HEK293 (cell line): ENCODE measurements around the gene HIPK1.
A peak's percentile ranks its signal among the peaks of the same experiment; 100 is the strongest.

ENCODE experiments used
- FEZF1 ChIP-seq: fragments of 450-650 bp; formaldehyde crosslinking; IDR thresholded peaks from 2 replicates; pipeline ENCODE4 v1.5.1; 2016; ENCODE audit warnings: missing biosample characterization, missing genetic modification characterization
- MYNN ChIP-seq: fragments of 450-650 bp; formaldehyde crosslinking; IDR thresholded peaks from 2 replicates; pipeline ENCODE4 v1.5.1; 2016; ENCODE audit warnings: missing biosample characterization, missing genetic modification characterization, borderline replicate concordance
- OVOL3 ChIP-seq: fragments of 450-650 bp; formaldehyde crosslinking; IDR thresholded peaks from 2 replicates; pipeline ENCODE4 v1.5.1; 2016; ENCODE audit warnings: missing biosample characterization, missing genetic modification characterization
- RBAK ChIP-seq: fragments of 450-650 bp; formaldehyde crosslinking; IDR thresholded peaks from 2 replicates; pipeline ENCODE4 v1.5.1; 2016; ENCODE audit warnings: missing biosample characterization, missing genetic modification characterization
- REPIN1 ChIP-seq: fragments of 450-650 bp; formaldehyde crosslinking; IDR thresholded peaks from 2 replicates; pipeline ENCODE4 v1.5.1; 2017; ENCODE audit warnings: missing biosample characterization, missing genetic modification characterization, low read depth
- SP2 ChIP-seq: fragments of 450-650 bp; formaldehyde crosslinking; IDR thresholded peaks from 2 replicates; pipeline ENCODE4 v1.5.1; 2016; ENCODE audit warnings: missing biosample characterization, missing genetic modification characterization
- YY1 ChIP-seq: fragments of 450-650 bp; formaldehyde crosslinking; IDR thresholded peaks from 2 replicates; pipeline ENCODE4 v1.5.1; 2018; ENCODE audit warnings: missing biosample characterization, missing genetic modification characterization
- ZBTB20 ChIP-seq: fragments of 450-650 bp; formaldehyde crosslinking; IDR thresholded peaks from 2 replicates; pipeline ENCODE4 v1.5.1; 2016; ENCODE audit warnings: missing biosample characterization, missing genetic modification characterization
- ZFP69B ChIP-seq: fragments of 450-650 bp; formaldehyde crosslinking; IDR thresholded peaks from 2 replicates; pipeline ENCODE4 v1.5.1; 2016; ENCODE audit warnings: missing biosample characterization, missing genetic modification characterization
- ZNF133 ChIP-seq: fragments of 450-650 bp; formaldehyde crosslinking; IDR thresholded peaks from 2 replicates; pipeline ENCODE4 v1.5.1; 2016; ENCODE audit warnings: missing biosample characterization, missing genetic modification characterization
- ZNF157 ChIP-seq: fragments of 450-650 bp; formaldehyde crosslinking; IDR thresholded peaks from 2 replicates; pipeline ENCODE4 v1.5.1; 2016; ENCODE audit warnings: missing biosample characterization, missing genetic modification characterization
- ZNF2 ChIP-seq: fragments of 450-650 bp; formaldehyde crosslinking; IDR thresholded peaks from 2 replicates; pipeline ENCODE4 v1.5.1; 2016; ENCODE audit warnings: missing biosample characterization, missing genetic modification characterization
- ZNF24 ChIP-seq: fragments of 450-650 bp; formaldehyde crosslinking; IDR thresholded peaks from 2 replicates; pipeline ENCODE4 v1.5.1; 2016; ENCODE audit warnings: missing biosample characterization, missing genetic modification characterization
- ZNF311 ChIP-seq: fragments of 450-650 bp; formaldehyde crosslinking; IDR thresholded peaks from 2 replicates; pipeline ENCODE4 v1.5.1; 2017; ENCODE audit warnings: missing biosample characterization, missing genetic modification characterization, borderline replicate concordance
- ZNF37A ChIP-seq: fragments of 450-650 bp; IDR thresholded peaks from 2 replicates; pipeline ENCODE4 v1.5.1; 2018; ENCODE audit warnings: missing biosample characterization, missing genetic modification characterization
- ZNF416 ChIP-seq: fragments of 450-650 bp; formaldehyde crosslinking; IDR thresholded peaks from 2 replicates; pipeline ENCODE4 v1.5.1; 2016; ENCODE audit warnings: missing biosample characterization, missing genetic modification characterization
- ZNF423 ChIP-seq: fragments of 450-650 bp; formaldehyde crosslinking; IDR thresholded peaks from 2 replicates; pipeline ENCODE4 v1.5.1; 2016; ENCODE audit warnings: missing biosample characterization, missing genetic modification characterization
- ZNF426 ChIP-seq: fragments of 450-650 bp; formaldehyde crosslinking; IDR thresholded peaks from 2 replicates; pipeline ENCODE4 v1.5.1; 2017; ENCODE audit warnings: missing biosample characterization, missing genetic modification characterization, mild to moderate bottlenecking, inconsistent platforms, moderate library complexity
- ZNF555 ChIP-seq: fragments of 450-650 bp; formaldehyde crosslinking; conservative IDR thresholded peaks from 2 replicates; pipeline ENCODE4 v1.5.1; 2017; ENCODE audit warnings: missing biosample characterization, mild to moderate bottlenecking, missing genetic modification characterization, inconsistent platforms
- ZNF558 ChIP-seq: fragments of 450-650 bp; formaldehyde crosslinking; IDR thresholded peaks from 2 replicates; pipeline ENCODE4 v1.5.1; 2016; ENCODE audit warnings: missing biosample characterization, missing genetic modification characterization
- ZNF596 ChIP-seq: fragments of 450-650 bp; IDR thresholded peaks from 2 replicates; pipeline ENCODE4 v1.5.0; 2018; ENCODE audit warnings: missing biosample characterization, mild to moderate bottlenecking, missing genetic modification characterization, moderate library complexity
- ZNF610 ChIP-seq: fragments of 450-650 bp; formaldehyde crosslinking; IDR thresholded peaks from 2 replicates; pipeline ENCODE4 v1.5.1; 2016; ENCODE audit warnings: missing biosample characterization, missing genetic modification characterization, borderline replicate concordance
- ZNF785 ChIP-seq: fragments of 450-650 bp; formaldehyde crosslinking; IDR thresholded peaks from 2 replicates; pipeline ENCODE4 v1.5.1; 2016; ENCODE audit warnings: missing biosample characterization, missing genetic modification characterization
- ZXDB ChIP-seq: fragments of 450-650 bp; formaldehyde crosslinking; IDR thresholded peaks from 2 replicates; pipeline ENCODE4 v1.5.1; 2016; ENCODE audit warnings: missing biosample characterization, missing genetic modification characterization
- TF ChIP-seq, protein P1 (sequence below): fragments of 450-650 bp; formaldehyde crosslinking; IDR thresholded peaks from 2 replicates; pipeline ENCODE4 v1.5.1; 2016; ENCODE audit warnings: missing biosample characterization, missing genetic modification characterization, borderline replicate concordance
- TF ChIP-seq, protein P2 (sequence below): fragments of 450-650 bp; formaldehyde crosslinking; IDR thresholded peaks from 2 replicates; pipeline ENCODE4 v1.5.1; 2017; ENCODE audit warnings: missing biosample characterization, missing genetic modification characterization
- TF ChIP-seq, protein P3 (sequence below): IDR thresholded peaks from 2 replicates; pipeline ENCODE4 v1.6.1; 2011; ENCODE audit warnings: mild to moderate bottlenecking, low read depth, low read length, borderline replicate concordance
- TF ChIP-seq, protein P4 (sequence below): fragments of 450-650 bp; formaldehyde crosslinking; IDR thresholded peaks from 2 replicates; pipeline ENCODE4 v1.5.1; 2016; ENCODE audit warnings: missing biosample characterization, missing genetic modification characterization
- TF ChIP-seq, protein P5 (sequence below): fragments of 450-650 bp; formaldehyde crosslinking; IDR thresholded peaks from 2 replicates; pipeline ENCODE4 v1.5.1; 2016; ENCODE audit warnings: missing biosample characterization, missing genetic modification characterization

Gene HIPK1

DNA sequence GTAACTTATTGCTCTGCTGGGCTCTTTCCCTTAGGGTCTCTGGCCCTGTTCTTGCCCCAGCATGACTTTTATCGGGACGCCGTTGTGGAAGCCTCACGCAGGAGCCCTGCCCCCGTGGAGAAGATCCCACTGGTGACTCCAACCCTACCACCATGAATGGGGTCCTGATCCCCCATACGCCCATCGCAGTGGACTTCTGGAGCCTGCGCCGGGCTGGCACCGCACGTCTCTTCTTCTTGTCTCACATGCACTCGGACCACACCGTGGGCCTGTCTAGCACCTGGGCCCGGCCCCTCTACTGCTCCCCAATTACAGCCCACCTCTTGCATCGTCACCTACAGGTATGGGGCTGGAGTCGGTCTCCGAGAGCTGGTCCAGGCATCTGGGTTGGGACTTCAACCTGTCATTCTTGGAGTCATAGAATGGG is 23.7 kb upstream of the HIPK1 start (continued):
- TF ChIP-seq, protein P1, sequence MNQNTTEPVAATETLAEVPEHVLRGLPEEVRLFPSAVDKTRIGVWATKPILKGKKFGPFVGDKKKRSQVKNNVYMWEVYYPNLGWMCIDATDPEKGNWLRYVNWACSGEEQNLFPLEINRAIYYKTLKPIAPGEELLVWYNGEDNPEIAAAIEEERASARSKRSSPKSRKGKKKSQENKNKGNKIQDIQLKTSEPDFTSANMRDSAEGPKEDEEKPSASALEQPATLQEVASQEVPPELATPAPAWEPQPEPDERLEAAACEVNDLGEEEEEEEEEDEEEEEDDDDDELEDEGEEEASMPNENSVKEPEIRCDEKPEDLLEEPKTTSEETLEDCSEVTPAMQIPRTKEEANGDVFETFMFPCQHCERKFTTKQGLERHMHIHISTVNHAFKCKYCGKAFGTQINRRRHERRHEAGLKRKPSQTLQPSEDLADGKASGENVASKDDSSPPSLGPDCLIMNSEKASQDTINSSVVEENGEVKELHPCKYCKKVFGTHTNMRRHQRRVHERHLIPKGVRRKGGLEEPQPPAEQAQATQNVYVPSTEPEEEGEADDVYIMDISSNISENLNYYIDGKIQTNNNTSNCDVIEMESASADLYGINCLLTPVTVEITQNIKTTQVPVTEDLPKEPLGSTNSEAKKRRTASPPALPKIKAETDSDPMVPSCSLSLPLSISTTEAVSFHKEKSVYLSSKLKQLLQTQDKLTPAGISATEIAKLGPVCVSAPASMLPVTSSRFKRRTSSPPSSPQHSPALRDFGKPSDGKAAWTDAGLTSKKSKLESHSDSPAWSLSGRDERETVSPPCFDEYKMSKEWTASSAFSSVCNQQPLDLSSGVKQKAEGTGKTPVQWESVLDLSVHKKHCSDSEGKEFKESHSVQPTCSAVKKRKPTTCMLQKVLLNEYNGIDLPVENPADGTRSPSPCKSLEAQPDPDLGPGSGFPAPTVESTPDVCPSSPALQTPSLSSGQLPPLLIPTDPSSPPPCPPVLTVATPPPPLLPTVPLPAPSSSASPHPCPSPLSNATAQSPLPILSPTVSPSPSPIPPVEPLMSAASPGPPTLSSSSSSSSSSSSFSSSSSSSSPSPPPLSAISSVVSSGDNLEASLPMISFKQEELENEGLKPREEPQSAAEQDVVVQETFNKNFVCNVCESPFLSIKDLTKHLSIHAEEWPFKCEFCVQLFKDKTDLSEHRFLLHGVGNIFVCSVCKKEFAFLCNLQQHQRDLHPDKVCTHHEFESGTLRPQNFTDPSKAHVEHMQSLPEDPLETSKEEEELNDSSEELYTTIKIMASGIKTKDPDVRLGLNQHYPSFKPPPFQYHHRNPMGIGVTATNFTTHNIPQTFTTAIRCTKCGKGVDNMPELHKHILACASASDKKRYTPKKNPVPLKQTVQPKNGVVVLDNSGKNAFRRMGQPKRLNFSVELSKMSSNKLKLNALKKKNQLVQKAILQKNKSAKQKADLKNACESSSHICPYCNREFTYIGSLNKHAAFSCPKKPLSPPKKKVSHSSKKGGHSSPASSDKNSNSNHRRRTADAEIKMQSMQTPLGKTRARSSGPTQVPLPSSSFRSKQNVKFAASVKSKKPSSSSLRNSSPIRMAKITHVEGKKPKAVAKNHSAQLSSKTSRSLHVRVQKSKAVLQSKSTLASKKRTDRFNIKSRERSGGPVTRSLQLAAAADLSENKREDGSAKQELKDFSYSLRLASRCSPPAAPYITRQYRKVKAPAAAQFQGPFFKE = no peak
- no peak for TF ChIP-seq ZNF311
- TF ChIP-seq RBAK (tag by site-specific recombination) = no peak
- TF ChIP-seq, protein P2, sequence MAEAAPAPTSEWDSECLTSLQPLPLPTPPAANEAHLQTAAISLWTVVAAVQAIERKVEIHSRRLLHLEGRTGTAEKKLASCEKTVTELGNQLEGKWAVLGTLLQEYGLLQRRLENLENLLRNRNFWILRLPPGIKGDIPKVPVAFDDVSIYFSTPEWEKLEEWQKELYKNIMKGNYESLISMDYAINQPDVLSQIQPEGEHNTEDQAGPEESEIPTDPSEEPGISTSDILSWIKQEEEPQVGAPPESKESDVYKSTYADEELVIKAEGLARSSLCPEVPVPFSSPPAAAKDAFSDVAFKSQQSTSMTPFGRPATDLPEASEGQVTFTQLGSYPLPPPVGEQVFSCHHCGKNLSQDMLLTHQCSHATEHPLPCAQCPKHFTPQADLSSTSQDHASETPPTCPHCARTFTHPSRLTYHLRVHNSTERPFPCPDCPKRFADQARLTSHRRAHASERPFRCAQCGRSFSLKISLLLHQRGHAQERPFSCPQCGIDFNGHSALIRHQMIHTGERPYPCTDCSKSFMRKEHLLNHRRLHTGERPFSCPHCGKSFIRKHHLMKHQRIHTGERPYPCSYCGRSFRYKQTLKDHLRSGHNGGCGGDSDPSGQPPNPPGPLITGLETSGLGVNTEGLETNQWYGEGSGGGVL (tag by site-specific recombination) = no peak
- TF ChIP-seq, protein P3, sequence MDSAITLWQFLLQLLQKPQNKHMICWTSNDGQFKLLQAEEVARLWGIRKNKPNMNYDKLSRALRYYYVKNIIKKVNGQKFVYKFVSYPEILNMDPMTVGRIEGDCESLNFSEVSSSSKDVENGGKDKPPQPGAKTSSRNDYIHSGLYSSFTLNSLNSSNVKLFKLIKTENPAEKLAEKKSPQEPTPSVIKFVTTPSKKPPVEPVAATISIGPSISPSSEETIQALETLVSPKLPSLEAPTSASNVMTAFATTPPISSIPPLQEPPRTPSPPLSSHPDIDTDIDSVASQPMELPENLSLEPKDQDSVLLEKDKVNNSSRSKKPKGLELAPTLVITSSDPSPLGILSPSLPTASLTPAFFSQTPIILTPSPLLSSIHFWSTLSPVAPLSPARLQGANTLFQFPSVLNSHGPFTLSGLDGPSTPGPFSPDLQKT = no peak
- no peak for TF ChIP-seq ZNF24 (tag by site-specific recombination)
- no peak for TF ChIP-seq ZNF416 (tag by site-specific recombination)
- no peak for TF ChIP-seq ZNF426 (tag by site-specific recombination)
- peak; percentile 78 for TF ChIP-seq ZXDB (tag by site-specific recombination)
- peak; percentile 59; the same call in 1 of the 2 replicates for TF ChIP-seq OVOL3
- 0 out of 2 replicates have a peak, but pooled peaks have one; percentile 18 for TF ChIP-seq FEZF1
- no peak for TF ChIP-seq MYNN (tag by site-specific recombination)
- TF ChIP-seq ZFP69B = 0 out of 2 replicates have a peak, but pooled peaks have one; percentile 28
- TF ChIP-seq, protein P4, sequence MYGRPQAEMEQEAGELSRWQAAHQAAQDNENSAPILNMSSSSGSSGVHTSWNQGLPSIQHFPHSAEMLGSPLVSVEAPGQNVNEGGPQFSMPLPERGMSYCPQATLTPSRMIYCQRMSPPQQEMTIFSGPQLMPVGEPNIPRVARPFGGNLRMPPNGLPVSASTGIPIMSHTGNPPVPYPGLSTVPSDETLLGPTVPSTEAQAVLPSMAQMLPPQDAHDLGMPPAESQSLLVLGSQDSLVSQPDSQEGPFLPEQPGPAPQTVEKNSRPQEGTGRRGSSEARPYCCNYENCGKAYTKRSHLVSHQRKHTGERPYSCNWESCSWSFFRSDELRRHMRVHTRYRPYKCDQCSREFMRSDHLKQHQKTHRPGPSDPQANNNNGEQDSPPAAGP (tag by site-specific recombination) = peak; percentile 14
- 0 out of 2 replicates have a peak, but pooled peaks have one; percentile 54 for TF ChIP-seq ZNF2
- no peak for TF ChIP-seq ZNF785 (tag by site-specific recombination)
- TF ChIP-seq ZNF610 (tag by site-specific recombination) = no peak
- no peak for TF ChIP-seq ZNF558 (tag by site-specific recombination)
- TF ChIP-seq ZNF37A (tag by site-specific recombination) = no peak
- no peak for TF ChIP-seq ZNF555 (tag by site-specific recombination)
- TF ChIP-seq, protein P5, sequence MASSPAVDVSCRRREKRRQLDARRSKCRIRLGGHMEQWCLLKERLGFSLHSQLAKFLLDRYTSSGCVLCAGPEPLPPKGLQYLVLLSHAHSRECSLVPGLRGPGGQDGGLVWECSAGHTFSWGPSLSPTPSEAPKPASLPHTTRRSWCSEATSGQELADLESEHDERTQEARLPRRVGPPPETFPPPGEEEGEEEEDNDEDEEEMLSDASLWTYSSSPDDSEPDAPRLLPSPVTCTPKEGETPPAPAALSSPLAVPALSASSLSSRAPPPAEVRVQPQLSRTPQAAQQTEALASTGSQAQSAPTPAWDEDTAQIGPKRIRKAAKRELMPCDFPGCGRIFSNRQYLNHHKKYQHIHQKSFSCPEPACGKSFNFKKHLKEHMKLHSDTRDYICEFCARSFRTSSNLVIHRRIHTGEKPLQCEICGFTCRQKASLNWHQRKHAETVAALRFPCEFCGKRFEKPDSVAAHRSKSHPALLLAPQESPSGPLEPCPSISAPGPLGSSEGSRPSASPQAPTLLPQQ (tag by site-specific recombination) = 0 out of 2 replicates have a peak, but pooled peaks have one; percentile 14
- TF ChIP-seq ZBTB20 (tag by site-specific recombination) = peak; percentile 72
- TF ChIP-seq ZNF423 (tag by site-specific recombination) = 0 out of 2 replicates have a peak, but pooled peaks have one; percentile 60
- no peak for TF ChIP-seq ZNF596 (tag by site-specific recombination)
- no peak for TF ChIP-seq SP2
- no peak for TF ChIP-seq ZNF157 (tag by site-specific recombination)
- TF ChIP-seq YY1 (tag by site-specific recombination) = peak; percentile 2; the same call in 1 of the 2 replicates
- 0 out of 2 replicates have a peak, but pooled peaks have one; percentile 27 for TF ChIP-seq REPIN1
- no peak for TF ChIP-seq ZNF133 (tag by site-specific recombination)
